Nephron progenitor cell (in vitro differentiated cells): Measurements from ENCODE around the gene FLT4.

Experiments used
- DNase-seq: peaks from one replicate; pipeline ENCODE4 v3.0.0; 2021
- H3K27ac Mint-ChIP-seq: 2 replicates; pipeline ENCODE4 v1.8.0; 2021; ENCODE audit warnings: mild to moderate bottlenecking, moderate library complexity, mixed read lengths
- H3K27me3 Mint-ChIP-seq: 2 replicates; pipeline ENCODE4 v1.8.0; 2021; ENCODE audit warnings: mild to moderate bottlenecking, low read depth, mixed read lengths; ENCODE audit not compliant: poor library complexity
- H3K36me3 Mint-ChIP-seq: 2 replicates; pipeline ENCODE4 v1.8.0; 2021; ENCODE audit warnings: low read depth, mixed read lengths
- H3K4me1 Mint-ChIP-seq: 2 replicates; pipeline ENCODE4 v1.8.0; 2021; ENCODE audit warnings: mixed read lengths
- H3K4me3 Mint-ChIP-seq: 2 replicates; pipeline ENCODE4 v1.8.0; 2021; ENCODE audit warnings: mild to moderate bottlenecking, moderate library complexity, mixed read lengths
- H3K9me3 Mint-ChIP-seq: 2 replicates; pipeline ENCODE4 v1.8.0; 2021; ENCODE audit warnings: mild to moderate bottlenecking, moderate library complexity, mixed read lengths
- CTCF ChIP-seq: fragments of 200-600 bp; sonication (generic); IDR thresholded peaks from 2 replicates; pipeline ENCODE4 v1.5.0; 2021; ENCODE audit warnings: antibody characterized with exemption

FLT4 gene

GRCh38 chr5:180641566-180641900, 7.9 kb downstream of the FLT4 start:
- peaks cover 37% of the 10 kb centered on the region for H3K27me3 Mint-ChIP-seq
- H3K4me3 Mint-ChIP-seq: no peak overlapping the region
- H3K36me3 Mint-ChIP-seq: no peaks in the 10 kb centered on the region
- peaks cover 60% of the 10 kb centered on the region for H3K4me1 Mint-ChIP-seq
- TF ChIP-seq CTCF: no peak
- no peak for DNase-seq
- H3K9me3 Mint-ChIP-seq: no peaks in the 10 kb centered on the region
- H3K27ac Mint-ChIP-seq: no peak overlapping the region

GRCh38 chr5:180640861-180641565, 8.4 kb downstream of the FLT4 start:
- H3K4me3 Mint-ChIP-seq: no peak overlapping the region
- peaks cover 36% of the 10 kb centered on the region for H3K27me3 Mint-ChIP-seq
- no peak for DNase-seq
- H3K4me1 Mint-ChIP-seq: peaks cover 61% of the 10 kb centered on the region
- no peak for TF ChIP-seq CTCF
- H3K27ac Mint-ChIP-seq: no peak overlapping the region
- H3K36me3 Mint-ChIP-seq: no peaks in the 10 kb centered on the region
- no peaks in the 10 kb centered on the region for H3K9me3 Mint-ChIP-seq

GRCh38 chr5:180640611-180640860, 8.9 kb downstream of the FLT4 start:
- peaks cover 32% of the 10 kb centered on the region for H3K27me3 Mint-ChIP-seq
- no peaks in the 10 kb centered on the region for H3K9me3 Mint-ChIP-seq
- H3K27ac Mint-ChIP-seq: no peak overlapping the region
- DNase-seq: no peak
- no peak for TF ChIP-seq CTCF
- H3K4me3 Mint-ChIP-seq: no peak overlapping the region
- H3K4me1 Mint-ChIP-seq: peaks cover 57% of the 10 kb centered on the region
- H3K36me3 Mint-ChIP-seq: no peaks in the 10 kb centered on the region

- H3K27me3 Mint-ChIP-seq: peaks cover 32% of the 10 kb centered on the region
- TF ChIP-seq CTCF: no peak
- H3K4me1 Mint-ChIP-seq: peaks cover 54% of the 10 kb centered on the region
- H3K4me3 Mint-ChIP-seq: no peak overlapping the region
- no peak overlapping the region for H3K27ac Mint-ChIP-seq
- H3K9me3 Mint-ChIP-seq: no peaks in the 10 kb centered on the region
- peak; percentile 1 for DNase-seq
- H3K36me3 Mint-ChIP-seq: no peaks in the 10 kb centered on the region
These were observed 9.4 kb downstream of the FLT4 start for GRCh38 chr5:180639741-180640610.

- Mint-ChIP-seq H3K9me3 (no peaks in the 10 kb centered on the region), H3K4me1 (peaks cover 48% of the 10 kb centered on the region), H3K4me3 (no peak overlapping the region), H3K36me3 (no peaks in the 10 kb centered on the region), H3K27me3 (peaks cover 26% of the 10 kb centered on the region), H3K27ac (no peak overlapping the region)
- TF ChIP-seq CTCF: no peak
- peak; percentile 0 for DNase-seq
These were observed 10.1 kb downstream of the FLT4 start for GRCh38 chr5:180639287-180639686.
